HL-60 (cell line): ENCODE results near the gene ZC3H7A.

Source experiments
- GABPA ChIP-seq: IDR thresholded peaks from 2 replicates; pipeline ENCODE4 v1.6.1; 2012; ENCODE audit warnings: low read depth
- POLR2AphosphoS5 ChIP-seq: IDR thresholded peaks from 2 replicates; pipeline ENCODE4 v1.6.1; 2012; ENCODE audit warnings: low read depth
- SPI1 ChIP-seq: IDR thresholded peaks from 2 replicates; pipeline ENCODE4 v1.6.1; 2012; ENCODE audit warnings: low read depth, mild to moderate bottlenecking, borderline replicate concordance
- TF ChIP-seq, protein P1 (sequence below): IDR thresholded peaks from one replicate; pipeline ENCODE4 v1.5.1; 2011; ENCODE audit warnings: low read length, control low read depth, inconsistent platforms; ENCODE audit not compliant: insufficient read depth
- TF ChIP-seq, protein P2 (sequence below): IDR thresholded peaks from 2 replicates; pipeline ENCODE4 v1.6.1; 2012; ENCODE audit warnings: low read depth; ENCODE audit not compliant: insufficient replicate concordance

DNA sequence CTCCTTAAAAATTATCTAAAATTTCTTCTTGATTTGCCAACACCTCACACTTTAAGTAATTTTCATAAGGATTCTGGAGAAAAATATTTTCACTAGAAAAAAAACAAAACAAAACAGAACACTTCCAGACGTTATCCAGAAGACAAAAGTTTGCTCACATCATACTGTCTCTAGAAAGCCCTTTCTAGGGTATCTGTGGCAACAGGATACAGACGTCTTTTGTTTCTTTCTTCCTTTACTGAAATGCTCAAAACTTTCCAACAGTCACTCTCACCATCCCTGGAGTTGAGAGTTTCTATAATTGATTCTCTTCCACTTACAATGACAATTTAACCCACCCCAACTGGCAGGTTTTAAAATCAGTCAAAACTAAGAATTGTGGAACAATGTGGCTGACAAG lies 2.6 kb downstream of the ZC3H7A start:
- TF ChIP-seq, protein P1, sequence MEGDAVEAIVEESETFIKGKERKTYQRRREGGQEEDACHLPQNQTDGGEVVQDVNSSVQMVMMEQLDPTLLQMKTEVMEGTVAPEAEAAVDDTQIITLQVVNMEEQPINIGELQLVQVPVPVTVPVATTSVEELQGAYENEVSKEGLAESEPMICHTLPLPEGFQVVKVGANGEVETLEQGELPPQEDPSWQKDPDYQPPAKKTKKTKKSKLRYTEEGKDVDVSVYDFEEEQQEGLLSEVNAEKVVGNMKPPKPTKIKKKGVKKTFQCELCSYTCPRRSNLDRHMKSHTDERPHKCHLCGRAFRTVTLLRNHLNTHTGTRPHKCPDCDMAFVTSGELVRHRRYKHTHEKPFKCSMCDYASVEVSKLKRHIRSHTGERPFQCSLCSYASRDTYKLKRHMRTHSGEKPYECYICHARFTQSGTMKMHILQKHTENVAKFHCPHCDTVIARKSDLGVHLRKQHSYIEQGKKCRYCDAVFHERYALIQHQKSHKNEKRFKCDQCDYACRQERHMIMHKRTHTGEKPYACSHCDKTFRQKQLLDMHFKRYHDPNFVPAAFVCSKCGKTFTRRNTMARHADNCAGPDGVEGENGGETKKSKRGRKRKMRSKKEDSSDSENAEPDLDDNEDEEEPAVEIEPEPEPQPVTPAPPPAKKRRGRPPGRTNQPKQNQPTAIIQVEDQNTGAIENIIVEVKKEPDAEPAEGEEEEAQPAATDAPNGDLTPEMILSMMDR = no peak
- TF ChIP-seq POLR2AphosphoS5 (no peak), GABPA (no peak), SPI1 (no peak)
- TF ChIP-seq, protein P2, sequence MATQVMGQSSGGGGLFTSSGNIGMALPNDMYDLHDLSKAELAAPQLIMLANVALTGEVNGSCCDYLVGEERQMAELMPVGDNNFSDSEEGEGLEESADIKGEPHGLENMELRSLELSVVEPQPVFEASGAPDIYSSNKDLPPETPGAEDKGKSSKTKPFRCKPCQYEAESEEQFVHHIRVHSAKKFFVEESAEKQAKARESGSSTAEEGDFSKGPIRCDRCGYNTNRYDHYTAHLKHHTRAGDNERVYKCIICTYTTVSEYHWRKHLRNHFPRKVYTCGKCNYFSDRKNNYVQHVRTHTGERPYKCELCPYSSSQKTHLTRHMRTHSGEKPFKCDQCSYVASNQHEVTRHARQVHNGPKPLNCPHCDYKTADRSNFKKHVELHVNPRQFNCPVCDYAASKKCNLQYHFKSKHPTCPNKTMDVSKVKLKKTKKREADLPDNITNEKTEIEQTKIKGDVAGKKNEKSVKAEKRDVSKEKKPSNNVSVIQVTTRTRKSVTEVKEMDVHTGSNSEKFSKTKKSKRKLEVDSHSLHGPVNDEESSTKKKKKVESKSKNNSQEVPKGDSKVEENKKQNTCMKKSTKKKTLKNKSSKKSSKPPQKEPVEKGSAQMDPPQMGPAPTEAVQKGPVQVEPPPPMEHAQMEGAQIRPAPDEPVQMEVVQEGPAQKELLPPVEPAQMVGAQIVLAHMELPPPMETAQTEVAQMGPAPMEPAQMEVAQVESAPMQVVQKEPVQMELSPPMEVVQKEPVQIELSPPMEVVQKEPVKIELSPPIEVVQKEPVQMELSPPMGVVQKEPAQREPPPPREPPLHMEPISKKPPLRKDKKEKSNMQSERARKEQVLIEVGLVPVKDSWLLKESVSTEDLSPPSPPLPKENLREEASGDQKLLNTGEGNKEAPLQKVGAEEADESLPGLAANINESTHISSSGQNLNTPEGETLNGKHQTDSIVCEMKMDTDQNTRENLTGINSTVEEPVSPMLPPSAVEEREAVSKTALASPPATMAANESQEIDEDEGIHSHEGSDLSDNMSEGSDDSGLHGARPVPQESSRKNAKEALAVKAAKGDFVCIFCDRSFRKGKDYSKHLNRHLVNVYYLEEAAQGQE = no peak
